Retinal pigment epithelial cell (primary cell): ENCODE measurements around the gene ANKRD13D.

Experiments used
- DNase-seq: peaks from one replicate; pipeline ENCODE4 v3.0.0-alpha.2; 2010; ENCODE audit warnings: low read depth
- H3K4me3 ChIP-seq: 2 replicates; pipeline ENCODE4 v1.5.1; 2011; ENCODE audit warnings: mild to moderate bottlenecking, low read length, control low read depth, moderate library complexity
- TF ChIP-seq, protein P1 (sequence below): conservative IDR thresholded peaks from 2 replicates; pipeline ENCODE4 v1.5.1; 2011; ENCODE audit warnings: low read depth, low read length, control low read depth, inconsistent platforms

ANKRD13D gene

DNA sequence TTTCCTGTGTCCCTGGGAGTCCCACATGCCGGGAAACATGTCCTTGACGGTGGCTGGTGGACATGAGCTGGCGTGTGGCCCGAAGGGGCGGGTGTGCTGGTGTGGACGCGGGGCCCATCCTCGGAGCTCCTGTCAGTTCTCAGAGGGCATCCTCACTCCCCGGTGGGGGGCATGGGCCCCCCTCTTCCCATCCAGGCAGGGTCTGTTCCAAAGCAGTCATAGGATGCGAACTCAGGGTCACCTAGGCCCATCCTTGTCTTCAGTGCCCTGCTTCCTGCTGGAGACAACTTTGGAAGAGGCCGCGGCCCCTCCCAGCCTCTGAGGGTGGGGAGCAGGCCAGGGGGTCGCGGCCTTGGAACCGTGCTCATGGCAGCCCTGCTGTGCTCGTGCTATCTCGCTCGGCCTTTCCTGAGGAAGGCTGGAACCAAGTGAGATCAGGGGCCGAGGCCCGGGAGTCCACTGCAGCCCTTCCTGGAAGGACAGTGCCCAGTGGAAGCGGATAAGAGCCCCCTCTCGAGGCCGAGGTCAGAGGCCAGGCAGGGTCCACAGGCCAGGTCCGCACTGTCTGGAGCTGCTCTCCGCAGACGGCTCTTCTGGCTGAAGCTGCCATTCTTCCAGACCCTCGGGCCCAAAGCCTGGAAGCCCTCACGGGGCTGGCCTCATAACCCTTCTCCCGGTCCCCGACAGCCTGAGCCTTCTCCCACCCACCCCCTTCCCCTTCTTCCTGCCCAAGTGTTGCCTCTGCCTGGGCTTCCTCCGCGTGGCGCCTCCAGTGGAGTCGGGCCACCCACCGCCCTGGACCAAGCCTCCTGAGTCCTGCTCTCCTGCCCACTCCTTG, 14.1 kb upstream of the ANKRD13D start:
- no peak for DNase-seq
- no peak overlapping the region for H3K4me3 ChIP-seq
- TF ChIP-seq, protein P1, sequence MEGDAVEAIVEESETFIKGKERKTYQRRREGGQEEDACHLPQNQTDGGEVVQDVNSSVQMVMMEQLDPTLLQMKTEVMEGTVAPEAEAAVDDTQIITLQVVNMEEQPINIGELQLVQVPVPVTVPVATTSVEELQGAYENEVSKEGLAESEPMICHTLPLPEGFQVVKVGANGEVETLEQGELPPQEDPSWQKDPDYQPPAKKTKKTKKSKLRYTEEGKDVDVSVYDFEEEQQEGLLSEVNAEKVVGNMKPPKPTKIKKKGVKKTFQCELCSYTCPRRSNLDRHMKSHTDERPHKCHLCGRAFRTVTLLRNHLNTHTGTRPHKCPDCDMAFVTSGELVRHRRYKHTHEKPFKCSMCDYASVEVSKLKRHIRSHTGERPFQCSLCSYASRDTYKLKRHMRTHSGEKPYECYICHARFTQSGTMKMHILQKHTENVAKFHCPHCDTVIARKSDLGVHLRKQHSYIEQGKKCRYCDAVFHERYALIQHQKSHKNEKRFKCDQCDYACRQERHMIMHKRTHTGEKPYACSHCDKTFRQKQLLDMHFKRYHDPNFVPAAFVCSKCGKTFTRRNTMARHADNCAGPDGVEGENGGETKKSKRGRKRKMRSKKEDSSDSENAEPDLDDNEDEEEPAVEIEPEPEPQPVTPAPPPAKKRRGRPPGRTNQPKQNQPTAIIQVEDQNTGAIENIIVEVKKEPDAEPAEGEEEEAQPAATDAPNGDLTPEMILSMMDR: no peak

DNA sequence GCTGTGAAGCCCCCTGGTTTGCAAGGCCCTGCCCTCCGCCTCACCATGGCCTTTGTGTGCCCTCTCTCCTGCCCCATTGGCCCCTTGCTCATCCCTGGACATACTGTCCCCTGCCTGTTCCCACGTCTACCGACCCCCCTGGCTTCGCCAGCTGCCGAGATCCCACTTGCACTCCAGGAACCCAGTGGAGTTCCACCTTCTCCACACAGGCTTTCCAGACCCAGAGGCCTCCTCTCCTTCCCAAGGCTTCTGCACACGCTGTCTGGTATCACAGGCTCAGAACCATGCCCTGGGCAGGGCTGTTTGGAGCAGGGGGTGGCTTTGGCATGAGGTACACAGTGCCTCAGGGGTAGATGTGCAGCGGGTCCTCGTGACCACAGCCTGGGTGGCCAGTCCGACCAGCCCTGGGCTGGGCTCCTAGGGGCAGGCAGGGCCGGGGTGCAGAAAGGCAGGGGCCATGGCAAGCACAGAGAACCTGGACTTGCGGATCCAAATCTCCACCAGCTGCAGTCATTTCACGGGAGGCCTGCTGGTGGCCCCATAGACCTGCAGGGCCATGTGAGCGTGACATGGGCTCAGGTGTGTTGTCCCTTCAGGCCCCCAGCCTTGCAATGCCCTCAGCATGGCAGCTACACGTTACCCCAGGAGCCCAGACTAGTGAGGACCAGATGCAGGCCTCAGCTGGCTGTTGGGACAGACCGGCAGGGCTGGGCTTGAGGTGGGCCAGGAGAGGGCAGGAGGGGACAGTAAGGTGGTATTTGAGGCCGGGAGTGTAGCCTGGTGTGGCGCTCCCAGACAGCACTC, 13.3 kb upstream of the ANKRD13D start:
- TF ChIP-seq, protein P1: no peak
- no peak overlapping the region for H3K4me3 ChIP-seq
- DNase-seq: no peak

DNA sequence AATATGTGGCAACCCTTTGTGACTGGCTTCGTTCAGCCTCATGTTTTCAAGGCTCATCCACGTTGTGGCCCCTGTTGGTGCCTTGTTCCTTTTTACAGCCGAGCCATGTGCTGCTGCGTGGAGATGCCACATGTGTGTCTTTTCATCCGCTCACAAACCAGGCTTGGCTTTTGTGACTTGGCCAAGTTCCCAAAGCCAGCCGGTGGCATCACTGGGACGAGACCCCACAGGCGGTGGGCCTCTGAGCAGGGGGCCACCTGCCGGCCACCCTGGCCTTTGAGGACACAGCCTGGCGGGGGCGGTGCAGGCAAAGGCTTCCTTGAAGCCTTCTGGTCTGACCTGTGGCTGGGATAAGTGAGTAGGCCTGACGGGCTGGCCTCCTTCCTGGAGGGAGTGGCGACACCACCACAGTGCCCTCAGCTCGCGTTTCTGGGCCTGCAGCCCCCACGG, 12.3 kb upstream of the ANKRD13D start:
- no peak overlapping the region for H3K4me3 ChIP-seq
- TF ChIP-seq, protein P1: peak; percentile 23
- no peak for DNase-seq

DNA sequence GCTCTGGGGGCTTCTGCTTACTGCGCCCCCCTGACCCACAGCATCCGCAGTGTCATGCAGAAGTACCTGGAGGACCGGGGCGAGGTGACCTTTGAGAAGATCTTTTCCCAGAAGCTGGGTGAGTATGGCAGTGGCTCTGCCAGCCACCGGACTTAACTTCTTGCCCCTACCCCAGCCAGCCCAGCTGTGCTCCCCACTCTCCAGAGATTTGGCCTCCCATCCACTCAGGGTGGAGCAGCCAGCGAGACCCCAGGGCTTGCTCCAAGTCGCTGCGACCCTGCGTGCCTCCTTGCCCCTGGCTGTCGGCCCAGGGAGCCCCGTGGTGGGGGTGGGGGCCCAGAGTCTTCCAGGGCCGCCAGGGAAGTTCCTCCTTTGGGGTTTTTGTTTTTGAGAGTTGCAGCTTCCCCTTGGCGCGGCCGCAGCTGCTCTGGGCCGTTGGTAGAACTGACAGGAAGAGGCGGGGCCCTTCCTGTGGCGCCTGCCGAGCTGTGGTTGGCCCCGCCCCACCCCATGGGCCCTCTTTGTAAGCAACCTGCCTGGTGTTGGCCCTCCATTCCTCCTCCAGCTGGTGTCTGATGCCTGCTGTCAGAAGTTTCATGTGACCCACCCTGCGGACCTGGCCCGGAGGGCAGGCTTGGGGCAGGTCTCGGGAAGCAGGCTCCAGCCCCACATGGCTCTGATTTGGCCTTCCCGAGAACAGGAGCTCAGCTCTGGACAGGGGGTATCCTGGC, 11.7 kb upstream of the ANKRD13D start:
- DNase-seq: no peak
- TF ChIP-seq, protein P1: no peak
- H3K4me3 ChIP-seq: no peak overlapping the region

DNA sequence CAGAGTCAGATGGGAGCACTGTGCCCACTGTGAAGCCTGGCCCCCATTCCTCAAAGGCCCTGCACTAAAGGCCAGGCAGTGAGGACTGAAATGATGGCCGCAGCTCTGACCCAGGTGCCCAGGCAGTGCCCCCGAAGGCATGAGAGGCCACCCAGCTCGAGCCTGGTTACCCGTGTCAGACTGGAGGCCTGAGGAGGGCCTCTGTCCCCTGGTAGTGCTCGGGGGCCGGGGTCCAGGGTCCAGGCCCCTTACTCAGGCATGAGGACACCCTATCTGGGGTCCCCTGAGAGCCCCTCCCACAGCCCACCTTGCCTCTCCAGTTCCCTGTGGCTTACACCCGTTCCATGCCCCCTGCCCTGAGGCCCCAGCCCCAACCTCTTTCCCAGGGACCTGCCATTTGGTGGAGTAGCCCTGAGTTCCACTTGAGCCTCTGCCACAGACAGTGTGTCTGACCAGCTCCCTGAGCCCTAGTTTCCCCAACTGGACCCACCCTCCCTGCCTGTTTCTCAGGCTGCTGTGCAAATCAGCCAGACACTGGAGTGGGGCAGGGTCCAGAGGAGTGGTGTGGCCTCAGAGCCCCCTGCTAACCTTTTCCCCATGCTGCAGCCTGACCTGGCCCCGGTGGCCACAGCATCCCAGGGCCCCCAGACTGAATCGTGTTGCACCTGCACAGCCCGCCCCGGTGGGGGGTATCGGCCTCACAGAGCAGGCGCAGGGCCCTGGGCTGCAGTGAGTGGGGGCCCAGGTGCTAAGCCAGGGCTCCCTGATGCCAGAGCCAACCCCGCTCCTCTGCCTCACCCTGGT, 10.8 kb upstream of the ANKRD13D start:
- no peak for DNase-seq
- H3K4me3 ChIP-seq: no peak overlapping the region
- TF ChIP-seq, protein P1: no peak

DNA sequence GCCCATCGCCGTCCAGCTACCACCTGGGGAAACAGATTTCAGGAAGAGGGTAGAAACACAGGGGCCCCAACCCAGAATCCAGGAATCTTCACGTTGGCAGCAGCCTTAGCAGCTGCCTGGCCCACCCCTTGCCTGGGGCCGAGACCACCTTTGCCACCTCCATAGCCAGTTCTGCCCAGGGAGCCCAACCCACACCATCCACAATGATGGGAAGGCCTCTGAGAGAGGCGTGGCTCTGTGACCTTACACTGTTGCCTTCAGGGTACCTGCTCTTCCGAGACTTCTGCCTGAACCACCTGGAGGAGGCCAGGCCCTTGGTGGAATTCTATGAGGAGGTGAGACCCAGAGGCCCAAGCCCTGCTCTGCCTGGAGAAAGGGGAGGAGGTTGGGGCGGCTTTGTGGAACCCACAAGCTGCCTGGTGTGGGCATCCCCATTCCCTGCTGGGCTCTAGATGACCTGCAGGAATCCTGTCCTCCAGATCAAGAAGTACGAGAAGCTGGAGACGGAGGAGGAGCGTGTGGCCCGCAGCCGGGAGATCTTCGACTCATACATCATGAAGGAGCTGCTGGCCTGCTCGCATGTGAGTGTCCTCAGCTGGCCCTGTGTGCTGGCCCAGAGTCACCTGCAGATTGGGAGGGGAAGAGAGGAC, 10.0 kb upstream of the ANKRD13D start:
- no peak overlapping the region for H3K4me3 ChIP-seq
- DNase-seq: no peak

More for the DNA sequence above, 10.0 kb upstream of the ANKRD13D start:
- TF ChIP-seq, protein P1: no peak
